GM12874 (cell line): ENCODE measurements around the gene RNF19B.

Experiments
- CTCF ChIP-seq: IDR thresholded peaks from 2 replicates; pipeline ENCODE4 v1.5.1; 2011; ENCODE audit warnings: low read depth, mild to moderate bottlenecking, control low read depth, low read length, moderate library complexity; ENCODE audit not compliant: insufficient read depth

RNF19B gene

GRCh38 chr1:32924881-32925344 is 39.7 kb downstream of the RNF19B start:
- no peak for TF ChIP-seq CTCF

GRCh38 chr1:32920833-32921232 is 43.8 kb downstream of the RNF19B start:
- no peak for TF ChIP-seq CTCF

GRCh38 chr1:32919811-32920733 is 44.5 kb downstream of the RNF19B start:
- no peak for TF ChIP-seq CTCF

- no peak for TF ChIP-seq CTCF
Observed at GRCh38 chr1:32918179-32918578, 46.4 kb downstream of the RNF19B start.

- TF ChIP-seq CTCF = no peak
Observed at GRCh38 chr1:32917521-32917920, 47.1 kb downstream of the RNF19B start.

- no peak for TF ChIP-seq CTCF
Observed at GRCh38 chr1:32915766-32916706, 48.6 kb downstream of the RNF19B start.

- no peak for TF ChIP-seq CTCF
Observed at GRCh38 chr1:32910319-32910718, 54.3 kb downstream of the RNF19B start.
